NCI-H128 (cell line): ENCODE measurements around the gene DACT1.

Experiments
- DNase-seq: peaks from one replicate; lab custom pipeline; 2025; ENCODE audit not compliant: unreplicated experiment; lab: John Stamatoyannopoulos, UW

The DACT1 gene

DNA sequence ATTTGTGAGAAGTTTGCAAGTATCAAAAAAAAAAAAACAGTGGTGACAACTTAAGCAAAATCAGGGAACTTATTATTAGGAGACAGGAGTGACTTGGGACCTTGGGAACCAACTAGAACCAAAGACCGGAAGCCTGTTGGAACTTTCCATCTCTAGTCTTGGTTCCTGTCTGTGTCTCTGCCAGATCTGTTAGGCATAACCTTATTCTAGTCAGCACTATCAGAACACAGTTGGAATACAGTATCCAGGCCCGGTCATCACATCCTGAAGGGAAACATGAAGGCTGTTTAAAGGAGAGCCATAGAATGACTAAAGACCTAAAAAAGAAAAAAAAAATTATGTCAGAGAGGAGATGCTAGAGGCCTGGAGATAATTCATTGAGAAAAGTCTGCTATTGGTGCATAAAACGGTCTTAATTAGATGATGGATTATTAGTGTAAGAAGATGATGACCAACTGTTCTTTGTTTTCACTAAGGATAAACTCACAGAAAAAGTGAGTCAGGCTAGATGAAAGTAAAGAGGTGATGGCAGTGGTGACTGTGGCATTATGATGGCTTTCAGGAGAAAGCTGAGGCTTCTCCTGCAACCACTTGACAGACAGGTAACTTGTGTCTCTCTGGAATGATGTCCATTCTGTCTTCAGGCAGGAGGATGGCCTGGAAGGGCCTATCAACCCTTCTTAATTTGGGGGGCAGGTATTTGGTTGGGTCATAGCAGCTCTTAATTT, 28.2 kb downstream of the DACT1 start:
- no peak for DNase-seq

GRCh38 chr14:58666737-58667136, 29.0 kb downstream of the DACT1 start:
- no peak for DNase-seq

DNA sequence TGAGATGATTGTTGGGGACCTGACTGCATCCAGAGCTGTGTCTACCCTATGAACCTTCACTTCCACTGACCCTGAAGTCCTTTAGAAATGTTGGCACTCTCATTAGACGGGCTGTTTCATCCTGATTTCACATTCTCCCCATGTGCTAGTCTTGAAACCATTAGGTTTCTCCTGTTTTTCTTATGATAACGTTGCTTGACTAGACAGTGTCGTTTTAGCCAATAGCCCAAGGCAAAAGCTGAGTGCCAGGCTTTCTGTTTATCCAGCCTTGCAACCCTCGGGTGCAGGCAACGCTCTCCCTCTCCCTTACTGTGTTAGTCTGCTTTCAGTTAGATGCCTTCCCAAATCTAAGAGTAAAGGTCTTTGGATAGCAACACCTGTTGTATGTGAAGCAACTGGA, 30.1 kb downstream of the DACT1 start:
- DNase-seq, result no peak

GRCh38 chr14:58668848-58669480, 31.2 kb downstream of the DACT1 start:
- no peak for DNase-seq

- DNase-seq, result no peak
Measured at GRCh38 chr14:58669556-58670200, 31.9 kb downstream of the DACT1 start.

- DNase-seq, result no peak
Measured at GRCh38 chr14:58671024-58671423, 33.3 kb downstream of the DACT1 start.

GRCh38 chr14:58671436-58671835, 33.7 kb downstream of the DACT1 start:
- DNase-seq, result no peak

- no peak for DNase-seq
Measured at GRCh38 chr14:58673722-58674121, 36.0 kb downstream of the DACT1 start.

GRCh38 chr14:58677001-58677400, 39.2 kb downstream of the DACT1 start:
- no peak for DNase-seq

DNA sequence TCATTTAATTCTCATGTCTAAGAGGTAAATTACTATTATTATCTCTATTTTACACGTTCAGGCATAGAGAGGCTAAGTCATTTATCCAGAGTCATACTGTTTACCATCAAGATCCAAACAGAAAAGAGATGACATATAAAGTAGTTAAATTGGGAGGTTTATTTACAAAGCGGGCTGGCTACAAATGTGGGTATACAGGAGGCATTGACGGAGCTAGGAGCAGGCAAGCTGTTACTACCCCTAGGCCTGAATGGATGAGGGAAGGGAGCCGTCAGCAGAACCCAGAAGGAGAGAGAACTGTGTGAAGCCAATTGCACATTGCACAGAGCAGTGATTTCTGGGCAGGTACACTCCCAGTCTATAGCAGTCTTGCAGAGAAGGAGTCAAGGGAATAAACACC, 39.8 kb downstream of the DACT1 start:
- no peak for DNase-seq

DNA sequence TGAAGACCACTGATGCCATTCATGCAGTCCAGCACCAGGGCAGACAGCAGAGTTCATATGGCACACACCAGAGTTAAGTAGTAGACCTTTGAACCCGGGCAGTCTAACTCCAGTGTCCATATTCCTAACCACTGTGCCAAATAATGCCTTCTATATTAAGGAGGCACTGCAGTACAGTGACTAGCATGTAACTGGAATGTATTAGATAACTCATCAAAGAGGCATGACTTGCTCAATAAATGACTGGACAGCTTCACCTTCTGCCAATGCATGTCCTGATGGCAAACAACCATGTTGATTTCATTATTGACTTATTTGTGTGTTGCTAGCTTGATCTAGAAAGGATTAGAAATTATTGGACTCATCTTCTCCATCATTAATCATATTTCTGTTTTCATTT, 40.2 kb downstream of the DACT1 start:
- DNase-seq, result no peak

DNA sequence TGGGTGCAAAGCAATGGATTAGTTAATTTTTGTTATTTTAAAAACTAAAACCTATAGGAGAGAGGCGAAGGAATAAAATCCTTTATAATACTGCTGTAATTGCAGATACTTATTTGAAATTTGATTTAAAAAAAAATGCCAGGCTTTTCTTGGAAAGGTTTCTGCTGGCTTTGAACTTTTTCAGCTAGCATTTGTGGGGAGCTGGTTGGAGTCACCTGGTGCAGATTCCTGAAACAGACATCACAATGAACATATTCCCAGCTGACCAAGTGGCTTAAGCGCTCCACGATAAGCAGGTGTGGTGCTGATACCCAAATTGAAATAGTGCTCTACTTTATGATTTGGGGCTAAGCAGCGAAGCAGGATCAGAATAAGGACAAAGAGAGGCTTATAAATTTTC, 42.9 kb downstream of the DACT1 start:
- no peak for DNase-seq

- no peak for DNase-seq
Measured at GRCh38 chr14:58687232-58687795, 49.6 kb downstream of the DACT1 start.

DNA sequence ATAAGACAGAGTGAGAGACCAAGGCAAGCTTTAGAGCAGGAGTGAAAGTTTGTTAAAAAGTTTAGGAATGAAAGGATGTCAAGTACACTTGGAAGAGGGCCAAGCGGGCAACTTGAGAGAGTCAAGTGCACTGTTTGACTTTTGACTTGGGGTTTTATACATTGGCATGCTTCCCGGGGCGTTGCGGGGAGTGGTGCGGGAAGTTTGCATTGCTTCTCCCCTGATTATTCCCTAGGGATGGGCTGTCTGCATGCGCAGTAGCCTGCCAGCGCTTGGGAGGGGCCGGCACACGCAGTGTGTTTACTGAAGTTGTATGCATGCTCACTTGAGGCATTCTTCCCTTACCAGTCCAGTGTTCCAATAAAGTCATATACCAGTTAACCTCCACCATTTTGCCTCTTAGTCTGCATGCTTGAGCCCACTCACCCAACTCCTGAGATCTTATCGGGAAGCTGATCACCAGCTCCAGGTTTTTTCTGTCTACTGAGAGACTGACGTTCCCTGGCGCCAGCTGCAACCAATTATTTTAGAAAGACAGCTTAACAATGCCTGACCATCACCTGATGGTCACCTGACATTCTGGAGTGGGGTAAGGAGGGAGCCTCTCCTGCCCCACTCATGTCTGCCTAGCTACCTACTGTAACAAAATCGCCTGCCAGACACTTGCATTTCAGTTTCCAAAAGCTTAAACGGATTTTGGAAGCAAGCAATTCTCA, 53.2 kb downstream of the DACT1 start:
- DNase-seq, result peak; percentile 36

GRCh38 chr14:58693048-58693447, 55.3 kb downstream of the DACT1 start:
- DNase-seq, result no peak

DNA sequence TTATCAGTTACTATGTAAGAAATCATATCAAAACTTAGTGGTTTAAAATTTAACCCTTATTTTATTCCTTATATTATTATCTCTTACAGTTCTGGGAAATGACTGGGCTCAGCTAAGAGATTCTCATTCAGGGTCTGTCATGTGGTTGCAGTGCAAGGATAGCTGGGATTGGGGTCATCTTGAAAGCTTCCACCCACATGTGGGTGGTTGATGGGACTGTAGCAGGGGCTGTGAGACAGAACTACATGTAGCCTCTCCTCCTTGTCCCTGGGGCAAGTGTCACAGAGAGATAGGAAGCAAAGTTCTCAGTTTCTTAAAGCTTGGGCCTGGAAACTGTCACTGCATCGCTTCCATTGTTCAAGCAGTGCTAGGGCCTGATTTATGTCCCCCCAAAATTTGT, 57.8 kb downstream of the DACT1 start:
- DNase-seq, result no peak

GRCh38 chr14:58697266-58697929, 59.6 kb downstream of the DACT1 start:
- no peak for DNase-seq
